CD4-positive, CD25-positive, alpha-beta regulatory T cell (primary cell): ENCODE data around the gene TNIK. TPM values are rescaled to one million over a fixed set of nuclear protein-coding genes. Genes with fewer than 3 reads are reported as not detected.

ENCODE experiments used
- ATAC-seq, 2 donors: fragments of 150-1000 bp; cut with Tn5 transposase; one replicate each; pipeline ENCODE4 v1.10.0; 2021; ENCODE audit warnings: low read depth in 2 of 2, moderate number of reproducible peaks in 2 of 2, moderate library complexity in 1 of 2
- DNase-seq, 3 donors: peaks; one replicate each; pipeline versions ENCODE4 v3.0.0 to v3.0.0-alpha.2; 2012 to 2022; ENCODE audit warnings: mixed read lengths in 1 of 3
- H3K27ac ChIP-seq: one replicate; pipeline ENCODE4 v1.7.0; 2013; ENCODE audit warnings: mild to moderate bottlenecking, low read length; ENCODE audit not compliant: insufficient read depth, poor library complexity, severe bottlenecking
- H3K27me3 ChIP-seq: one replicate; pipeline ENCODE4 v1.7.0; 2013; ENCODE audit warnings: low read length; ENCODE audit not compliant: control insufficient read depth, insufficient read depth
- H3K36me3 ChIP-seq: one replicate; pipeline ENCODE4 v1.7.0; 2013; ENCODE audit warnings: mild to moderate bottlenecking, low read length, moderate library complexity; ENCODE audit not compliant: control insufficient read depth, insufficient read depth
- H3K4me1 ChIP-seq: 2 replicates; pipeline ENCODE4 v1.7.0; 2013; ENCODE audit warnings: mild to moderate bottlenecking, low read length; ENCODE audit not compliant: insufficient read depth, control insufficient read depth, poor library complexity, severe bottlenecking
- H3K4me3 ChIP-seq: one replicate; pipeline ENCODE4 v1.7.0; 2013; ENCODE audit warnings: low read depth, mild to moderate bottlenecking, low read length, moderate library complexity
- H3K9me3 ChIP-seq, 2 experiments: 1 replicate in 1 of 2; 2 replicates in 1 of 2; pipeline ENCODE4 v1.7.0; 2013; ENCODE audit warnings: low read length in 2 of 2, mild to moderate bottlenecking in 1 of 2, moderate library complexity in 1 of 2; ENCODE audit not compliant: control insufficient read depth in 2 of 2
- H3K27ac Mint-ChIP-seq, 3 donors: one replicate each; pipeline ENCODE4 v1.8.0; 2020 to 2022; ENCODE audit warnings: mild to moderate bottlenecking in 3 of 3, mixed read lengths in 3 of 3, moderate library complexity in 2 of 3
- H3K27me3 Mint-ChIP-seq: one replicate; pipeline ENCODE4 v1.8.0; 2022; ENCODE audit warnings: mild to moderate bottlenecking, mixed read lengths
- H3K36me3 Mint-ChIP-seq: one replicate; pipeline ENCODE4 v1.8.0; 2020; ENCODE audit warnings: mixed read lengths
- H3K4me1 Mint-ChIP-seq, 4 donors: one replicate each; pipeline ENCODE4 v1.8.0; 2020 to 2022; ENCODE audit warnings: mixed read lengths in 4 of 4, mild to moderate bottlenecking in 1 of 4
- H3K4me3 Mint-ChIP-seq, 4 donors: one replicate each; pipeline ENCODE4 v1.8.0; 2020 to 2022; ENCODE audit warnings: mild to moderate bottlenecking in 4 of 4, mixed read lengths in 4 of 4, moderate library complexity in 3 of 4
- H3K9me3 Mint-ChIP-seq, 7 donors: one replicate each; pipeline ENCODE4 v1.8.0; 2020 to 2022; ENCODE audit warnings: mixed read lengths in 7 of 7, mild to moderate bottlenecking in 3 of 7, moderate library complexity in 2 of 7
- polyA plus RNA-seq, 4 donors: library from polyadenylated mRNA; unstranded; fragments of 300-500 nt; fragmentation: Illumina TruSeq; gene quantifications; one replicate each; pipeline ENCODE4 v1.2.3, GENCODE V29; 2021
- total RNA-seq: library from RNA; stranded (reverse); gene quantifications from one replicate; pipeline ENCODE4 v1.2.3, GENCODE V29; 2022

TNIK gene
- total and polyA plus RNA-seq, 5 donors from 2014 or later = 14.7 to 162 (median 22.3) TPM

GRCh38 chr3:171498921-171499320 lies 38.7 kb upstream of the TNIK start:
- no peak overlapping the region for H3K27ac Mint-ChIP-seq
- Histone ChIP-seq H3K4me1 (peaks cover 9% of the 10 kb centered on the region), H3K9me3 (no peaks in the 10 kb centered on the region), H3K27ac (no peak overlapping the region), H3K4me3 (no peak overlapping the region), H3K36me3 (no peaks in the 10 kb centered on the region), H3K27me3 (no peaks in the 10 kb centered on the region)
- no peaks in the 10 kb centered on the region for H3K27me3 Mint-ChIP-seq
- peaks cover 9 to 29% (median 20%) of the 10 kb centered on the region in 4 donors for H3K4me1 Mint-ChIP-seq
- H3K4me3 Mint-ChIP-seq = no peak overlapping the region
- no peak for ATAC-seq
- H3K9me3 Mint-ChIP-seq = peaks cover 0 to 2% (median under 1%) of the 10 kb centered on the region in 7 donors
- no peak for DNase-seq
- H3K36me3 Mint-ChIP-seq = peaks cover 3% of the 10 kb centered on the region

DNA sequence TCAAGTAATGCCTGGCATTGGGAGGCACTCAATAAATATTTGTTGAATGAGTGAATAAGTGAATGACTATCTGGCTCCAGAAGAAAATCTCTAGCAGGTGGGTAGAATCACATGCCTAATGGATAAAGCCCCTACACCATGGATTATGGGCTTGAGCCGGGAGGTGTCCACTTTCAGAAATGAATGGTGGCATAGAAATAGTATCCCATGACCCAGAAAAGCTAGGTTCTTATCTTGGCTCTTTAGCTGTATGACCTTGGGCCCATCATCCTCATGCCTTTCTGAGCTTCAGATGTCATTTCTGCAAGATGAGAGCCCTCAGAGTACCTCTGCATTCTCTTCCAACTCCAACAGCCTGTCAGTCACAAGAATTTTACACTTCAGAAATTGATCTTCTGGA lies 37.3 kb upstream of the TNIK start:
- Histone ChIP-seq H3K27ac (no peak overlapping the region), H3K27me3 (no peaks in the 10 kb centered on the region), H3K4me1 (peaks cover 13% of the 10 kb centered on the region), H3K9me3 (no peaks in the 10 kb centered on the region), H3K36me3 (no peaks in the 10 kb centered on the region), H3K4me3 (no peak overlapping the region)
- Mint-ChIP-seq H3K27ac (peak overlapping the region in 2 of 3 donors; percentile 26 to 60), H3K9me3 (peaks cover 0 to 3% (median 1%) of the 10 kb centered on the region in 7 donors), H3K4me3 (no peak overlapping the region), H3K27me3 (no peaks in the 10 kb centered on the region), H3K36me3 (peaks cover 3% of the 10 kb centered on the region), H3K4me1 (peaks cover 17 to 34% (median 29%) of the 10 kb centered on the region in 4 donors)
- DNase-seq = no peak
- no peak for ATAC-seq

GRCh38 chr3:171495413-171495812 lies 35.2 kb upstream of the TNIK start:
- peaks cover 3% of the 10 kb centered on the region for H3K36me3 Mint-ChIP-seq
- no peaks in the 10 kb centered on the region for H3K36me3 ChIP-seq

GRCh38 chr3:171494457-171495109 lies 34.4 kb upstream of the TNIK start:
- DNase-seq = peak in 2 of 3 donors; percentile 41 to 75
- Histone ChIP-seq H3K9me3 (no peaks in the 10 kb centered on the region), H3K4me3 (peak overlapping the region; percentile 35), H3K36me3 (no peaks in the 10 kb centered on the region), H3K4me1 (peaks cover 18% of the 10 kb centered on the region), H3K27me3 (no peaks in the 10 kb centered on the region), H3K27ac (peak overlapping the region; percentile 52)
- peak overlapping the region; percentile 82 to 88 (median 84) for H3K27ac Mint-ChIP-seq
- peaks cover 0 to 3% (median 1%) of the 10 kb centered on the region in 7 donors for H3K9me3 Mint-ChIP-seq
- H3K27me3 Mint-ChIP-seq = peaks cover 4% of the 10 kb centered on the region
- H3K36me3 Mint-ChIP-seq = peaks cover 1% of the 10 kb centered on the region
- ATAC-seq = peak; percentile 40 to 52
- peaks cover 28 to 56% (median 29%) of the 10 kb centered on the region in 4 donors for H3K4me1 Mint-ChIP-seq
- H3K4me3 Mint-ChIP-seq = peak overlapping the region in 3 of 4 donors; percentile 3 to 52 (median 38)

More at GRCh38 chr3:171495413-171495812, 35.2 kb upstream of the TNIK start:
- Mint-ChIP-seq H3K27me3 (peaks cover 4% of the 10 kb centered on the region), H3K4me3 (peak overlapping the region in 1 of 4 donors; percentile 52), H3K4me1 (peaks cover 28 to 54% (median 33%) of the 10 kb centered on the region in 4 donors), H3K9me3 (peaks cover 0 to 3% (median 1%) of the 10 kb centered on the region in 7 donors), H3K27ac (peak overlapping the region; percentile 57 to 88 (median 84))
- peaks cover 18% of the 10 kb centered on the region for H3K4me1 ChIP-seq
- no peak overlapping the region for H3K4me3 ChIP-seq
- ATAC-seq (no peak), DNase-seq (no peak)
- H3K27me3 ChIP-seq = no peaks in the 10 kb centered on the region
- H3K9me3 ChIP-seq = no peaks in the 10 kb centered on the region
- H3K27ac ChIP-seq = no peak overlapping the region

- Histone ChIP-seq H3K4me3 (peak overlapping the region; percentile 82), H3K36me3 (no peaks in the 10 kb centered on the region), H3K9me3 (no peaks in the 10 kb centered on the region), H3K27ac (peak overlapping the region; percentile 58), H3K4me1 (peaks cover 18% of the 10 kb centered on the region), H3K27me3 (no peaks in the 10 kb centered on the region)
- Mint-ChIP-seq H3K27ac (peak overlapping the region; percentile 85 to 94 (median 87)), H3K9me3 (peaks cover 0 to 3% (median 0%) of the 10 kb centered on the region in 7 donors), H3K36me3 (no peaks in the 10 kb centered on the region), H3K4me1 (peaks cover 24 to 54% (median 27%) of the 10 kb centered on the region in 4 donors), H3K4me3 (peak overlapping the region; percentile 53 to 82 (median 70)), H3K27me3 (peaks cover 4% of the 10 kb centered on the region)
- peak in 2 of 3 donors; percentile 55 to 72 for DNase-seq
- ATAC-seq = peak; percentile 59 to 60
Observed at GRCh38 chr3:171491361-171491760, 31.2 kb upstream of the TNIK start.

- Mint-ChIP-seq H3K27me3 (peaks cover 4% of the 10 kb centered on the region), H3K4me1 (peaks cover 24 to 54% (median 27%) of the 10 kb centered on the region in 4 donors), H3K9me3 (peaks cover 0 to 3% (median 0%) of the 10 kb centered on the region in 7 donors), H3K4me3 (peak overlapping the region in 3 of 4 donors; percentile 53 to 82 (median 75)), H3K36me3 (no peaks in the 10 kb centered on the region), H3K27ac (peak overlapping the region; percentile 62 to 87 (median 85))
- peaks cover 18% of the 10 kb centered on the region for H3K4me1 ChIP-seq
- no peaks in the 10 kb centered on the region for H3K9me3 ChIP-seq
- no peaks in the 10 kb centered on the region for H3K27me3 ChIP-seq
- H3K27ac ChIP-seq = peak overlapping the region; percentile 58
- ATAC-seq = no peak
- H3K4me3 ChIP-seq = peak overlapping the region; percentile 82
- no peaks in the 10 kb centered on the region for H3K36me3 ChIP-seq
- no peak for DNase-seq
Observed at GRCh38 chr3:171490901-171491300, 30.7 kb upstream of the TNIK start.

DNA sequence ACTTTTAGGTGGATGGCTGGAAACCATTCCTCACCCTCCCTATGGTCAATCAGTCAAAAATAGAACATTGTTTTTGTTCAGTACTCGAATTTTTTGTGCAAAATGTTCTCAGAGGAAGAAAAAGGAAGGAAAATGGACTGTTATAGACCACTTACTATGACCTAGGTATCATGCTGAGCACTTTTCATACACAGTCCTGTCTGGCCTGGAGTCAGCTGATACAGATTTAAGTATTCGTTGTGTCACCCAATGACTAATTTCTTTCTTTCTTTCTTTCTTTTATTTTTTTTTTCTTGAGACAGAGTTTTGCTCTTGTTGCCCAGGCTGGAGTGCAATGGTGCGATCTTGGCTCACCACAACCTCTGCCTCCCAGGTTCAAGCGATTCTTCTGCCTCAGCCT lies 29.1 kb upstream of the TNIK start:
- no peak overlapping the region for H3K27ac Mint-ChIP-seq
- ATAC-seq (no peak), DNase-seq (no peak)
- Histone ChIP-seq H3K36me3 (no peaks in the 10 kb centered on the region), H3K4me1 (peaks cover 12% of the 10 kb centered on the region), H3K27ac (no peak overlapping the region), H3K27me3 (no peaks in the 10 kb centered on the region), H3K9me3 (no peaks in the 10 kb centered on the region), H3K4me3 (no peak overlapping the region)
- peaks cover 4% of the 10 kb centered on the region for H3K27me3 Mint-ChIP-seq
- peaks cover 0 to 3% (median 0%) of the 10 kb centered on the region in 7 donors for H3K9me3 Mint-ChIP-seq
- no peak overlapping the region for H3K4me3 Mint-ChIP-seq
- no peaks in the 10 kb centered on the region for H3K36me3 Mint-ChIP-seq
- H3K4me1 Mint-ChIP-seq = peaks cover 16 to 40% (median 20%) of the 10 kb centered on the region in 4 donors
